HG03066 (cell line): ENCODE results near the gene CRK.
"Not testable (repeated sequence)": the region's sequence is repeated elsewhere in the genome, so short reads cannot be mapped to it uniquely, and the experiment has no call there.

ENCODE experiments used
- ATAC-seq: cut with Tn5 transposase; IDR thresholded peaks from one replicate; pipeline ENCODE4 v1.9.1; 2021; ENCODE audit warnings: low read depth; ENCODE audit not compliant: unreplicated experiment

CRK gene

DNA sequence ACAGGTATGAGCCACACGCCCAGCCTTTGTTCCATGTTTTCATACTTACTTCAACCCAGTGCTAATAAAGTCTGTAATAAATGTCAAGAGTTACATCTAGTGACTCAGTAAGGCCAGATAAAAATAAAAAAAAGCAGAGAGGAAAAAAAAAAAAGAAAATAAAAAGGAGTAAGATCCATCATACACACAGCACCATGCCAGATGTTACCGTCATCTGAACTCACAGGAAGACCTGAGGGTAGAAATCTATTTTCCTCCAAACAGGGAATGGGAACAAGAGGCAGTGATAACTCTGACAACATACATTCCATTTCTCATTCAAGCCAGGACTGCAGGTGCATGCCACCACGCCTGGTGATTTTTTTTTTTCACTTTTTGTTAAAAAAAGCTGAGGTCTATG, 20.7 kb downstream of the CRK start:
- ATAC-seq = no peak

DNA sequence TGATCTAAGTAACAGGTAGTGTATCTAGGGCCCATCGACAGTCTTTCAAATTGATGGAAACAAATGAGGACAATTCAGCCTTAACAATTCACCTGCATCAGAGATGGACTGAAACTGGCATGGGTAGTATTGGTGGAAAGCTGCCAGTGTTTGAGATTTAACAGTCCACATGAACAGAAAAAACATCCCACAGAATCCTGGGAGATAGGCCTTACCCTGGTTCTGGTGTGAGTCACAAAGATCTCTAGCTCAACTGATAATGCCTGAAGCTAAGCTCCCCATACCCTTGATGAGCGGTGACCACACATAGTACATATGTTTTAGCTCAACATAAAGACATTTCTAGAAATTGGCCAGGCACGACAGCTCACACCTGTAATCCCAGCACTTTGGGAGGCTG, 21.9 kb downstream of the CRK start:
- ATAC-seq = no peak

- no peak for ATAC-seq
Observed at GRCh38 chr17:1431631-1432104, 24.4 kb downstream of the CRK start.

- ATAC-seq = no peak
Observed at GRCh38 chr17:1423456-1424135, 32.4 kb downstream of the CRK start.

DNA sequence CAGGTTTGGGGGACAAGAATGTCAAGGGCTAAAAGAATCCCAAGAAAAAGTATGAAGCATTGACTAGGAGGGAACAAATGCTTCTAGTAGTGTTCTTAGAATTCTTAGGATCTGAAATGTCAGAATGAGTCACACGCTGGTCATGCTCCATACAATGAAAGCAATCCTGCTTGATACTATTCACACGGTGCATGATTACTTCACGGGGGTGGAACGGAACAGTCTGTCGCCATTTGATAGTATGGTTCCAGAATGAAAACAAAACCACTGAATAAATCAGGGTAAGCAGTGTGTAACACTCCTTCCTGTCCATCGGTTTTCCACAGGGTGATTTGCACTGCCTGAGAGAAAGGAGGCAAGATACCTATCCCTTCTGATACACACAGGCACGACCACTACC, 33.1 kb downstream of the CRK start:
- no peak for ATAC-seq

- no peak for ATAC-seq
Observed at GRCh38 chr17:1421470-1421869, 34.6 kb downstream of the CRK start.

DNA sequence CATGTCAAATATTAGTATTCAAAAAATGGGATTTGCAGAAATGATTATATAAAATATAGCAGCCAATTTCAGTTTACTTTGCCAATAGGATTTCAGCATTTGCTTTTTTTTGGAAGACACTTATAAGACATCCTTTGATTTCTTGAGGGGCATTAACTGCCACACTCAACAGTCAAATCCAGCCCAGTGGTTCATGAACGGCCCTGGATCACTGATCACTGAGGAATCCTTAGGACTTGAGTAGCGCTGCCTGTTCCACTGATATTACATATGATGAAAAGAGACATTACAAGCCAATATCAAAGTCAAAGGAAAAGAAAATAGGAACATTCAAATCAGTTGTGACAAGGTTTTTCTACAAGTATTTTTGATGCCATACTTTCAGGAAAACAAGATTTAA, 35.1 kb downstream of the CRK start:
- ATAC-seq = no peak

DNA sequence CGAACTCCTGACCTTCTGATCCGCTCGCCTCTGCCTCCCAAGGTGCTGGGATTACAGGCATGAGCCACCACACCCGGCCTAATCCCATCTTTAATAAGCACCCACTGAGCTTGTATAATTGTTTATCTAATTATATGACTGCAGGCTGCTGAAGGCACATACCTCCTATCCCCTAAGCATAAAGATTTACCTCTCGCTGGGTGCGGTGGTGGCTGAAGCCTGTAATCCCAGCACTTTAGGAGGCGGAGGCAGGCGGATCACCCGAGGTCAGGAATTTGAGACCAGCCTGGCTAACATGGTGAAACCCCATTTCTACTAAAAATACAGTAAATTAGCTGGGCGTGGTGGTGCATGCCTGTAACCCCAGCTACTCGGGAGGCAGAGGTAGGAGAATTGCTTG, 35.9 kb downstream of the CRK start:
- ATAC-seq = no peak

GRCh38 chr17:1418476-1418875, 37.6 kb downstream of the CRK start:
- not testable (repeated sequence) for ATAC-seq

DNA sequence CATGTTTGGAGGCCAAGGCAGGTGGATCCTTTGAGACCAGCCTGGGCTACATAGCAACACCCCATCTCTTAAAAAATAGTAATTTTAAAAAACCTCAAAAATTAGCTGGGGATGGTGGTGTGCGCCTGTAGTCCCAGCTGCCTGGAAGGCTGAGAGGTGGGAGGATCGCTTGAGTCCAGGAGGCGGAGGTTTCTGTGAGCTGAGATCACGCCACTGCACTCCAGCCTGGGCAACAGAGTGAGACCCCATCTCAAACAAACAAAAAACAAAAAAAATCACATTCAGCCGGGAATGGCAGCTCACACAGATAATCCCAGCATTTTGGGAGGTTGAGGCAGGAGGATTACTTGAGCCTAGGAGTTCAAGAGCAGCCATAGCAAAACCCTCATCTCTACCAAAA, 39.6 kb downstream of the CRK start:
- ATAC-seq = no peak

DNA sequence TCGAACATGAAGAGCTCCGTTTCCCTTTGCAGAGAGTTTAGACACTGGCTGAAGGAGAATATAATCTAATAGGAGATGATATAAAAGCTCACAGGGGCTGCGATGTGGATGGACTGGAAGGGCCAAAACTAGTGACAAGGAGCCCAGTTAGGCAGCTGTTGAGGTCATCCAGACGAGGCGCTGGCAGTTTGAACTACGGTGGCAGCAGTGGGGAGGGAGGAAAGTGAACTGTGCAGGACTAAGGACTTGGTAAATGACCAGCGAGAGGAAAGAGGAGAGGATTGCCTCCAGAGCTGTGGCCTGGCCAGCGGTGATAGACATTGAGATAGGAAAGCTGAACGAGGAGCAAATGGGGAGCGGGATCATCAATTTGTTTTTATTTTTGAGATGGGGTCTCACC, 41.4 kb downstream of the CRK start:
- no peak for ATAC-seq

GRCh38 chr17:1414001-1414574, 41.9 kb downstream of the CRK start:
- ATAC-seq = no peak

DNA sequence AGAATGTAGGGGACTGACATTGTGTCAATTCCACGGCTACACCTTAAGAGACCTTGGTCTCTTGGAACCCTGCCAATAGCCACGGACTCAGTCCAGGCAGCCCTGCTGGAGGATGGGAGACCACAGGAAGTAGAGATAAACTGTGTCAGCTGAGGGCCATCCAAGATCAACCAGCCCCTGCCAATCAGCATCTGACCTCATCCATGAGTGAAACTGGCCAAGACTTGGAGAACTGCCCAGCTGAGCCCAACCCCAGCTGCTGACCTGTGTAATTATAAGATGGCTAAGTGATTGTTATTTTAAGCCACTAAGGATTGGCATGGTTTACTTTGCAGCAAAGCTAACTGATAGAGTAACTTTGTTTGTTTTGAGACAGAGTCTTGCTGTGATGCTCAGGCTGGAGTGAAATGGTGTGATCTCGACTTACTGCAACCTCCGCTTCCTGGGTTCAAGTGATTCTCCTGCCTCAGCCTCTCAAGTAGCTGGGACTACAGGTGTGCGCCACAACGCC, 42.7 kb downstream of the CRK start:
- no peak for ATAC-seq

DNA sequence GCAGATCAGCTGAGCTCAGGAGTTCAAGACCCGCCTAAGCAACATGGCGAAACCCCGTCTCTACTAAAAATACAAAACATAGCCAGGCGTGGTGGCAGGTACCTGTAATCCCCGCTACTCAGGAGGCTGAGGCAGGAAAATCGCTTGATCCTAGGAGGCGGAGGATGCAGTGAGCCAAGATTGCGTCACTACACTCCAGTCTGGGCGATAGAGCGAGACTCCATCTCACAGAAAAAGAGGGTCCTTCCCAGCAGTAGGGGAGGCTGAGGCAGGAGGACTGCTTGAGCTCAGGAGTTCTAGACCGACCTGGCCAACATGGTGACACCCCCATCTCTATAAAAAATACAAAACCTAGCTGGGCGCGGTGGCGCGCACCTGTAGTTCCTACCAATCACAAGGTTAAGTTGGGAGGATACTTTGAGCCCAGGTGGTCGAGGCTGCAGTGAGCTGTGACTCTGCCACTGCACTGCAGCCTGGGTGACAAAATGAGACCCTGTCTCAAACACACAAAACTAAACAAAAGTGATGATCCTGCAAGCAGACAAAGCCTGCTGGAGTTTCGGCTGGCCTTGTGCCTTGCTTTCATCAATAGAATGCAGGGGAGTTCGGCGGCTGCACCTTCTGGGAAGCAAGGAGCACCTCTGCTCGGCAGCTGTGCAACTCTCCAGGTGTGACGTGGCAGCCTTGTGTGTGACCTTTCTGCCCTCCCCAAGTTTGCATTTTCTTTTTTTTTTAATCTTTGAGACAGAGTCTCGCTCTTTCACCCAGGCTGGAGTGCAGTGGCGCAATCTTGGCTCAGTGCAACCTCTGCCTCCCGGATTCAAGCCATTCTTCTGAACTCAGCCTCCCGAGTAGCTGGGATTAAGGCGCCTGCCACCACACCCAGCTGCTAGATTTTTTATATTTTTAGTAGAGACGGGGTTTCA, 43.6 kb downstream of the CRK start:
- ATAC-seq = no peak

- ATAC-seq = no peak
Observed at GRCh38 chr17:1402262-1402586, 53.8 kb downstream of the CRK start.

DNA sequence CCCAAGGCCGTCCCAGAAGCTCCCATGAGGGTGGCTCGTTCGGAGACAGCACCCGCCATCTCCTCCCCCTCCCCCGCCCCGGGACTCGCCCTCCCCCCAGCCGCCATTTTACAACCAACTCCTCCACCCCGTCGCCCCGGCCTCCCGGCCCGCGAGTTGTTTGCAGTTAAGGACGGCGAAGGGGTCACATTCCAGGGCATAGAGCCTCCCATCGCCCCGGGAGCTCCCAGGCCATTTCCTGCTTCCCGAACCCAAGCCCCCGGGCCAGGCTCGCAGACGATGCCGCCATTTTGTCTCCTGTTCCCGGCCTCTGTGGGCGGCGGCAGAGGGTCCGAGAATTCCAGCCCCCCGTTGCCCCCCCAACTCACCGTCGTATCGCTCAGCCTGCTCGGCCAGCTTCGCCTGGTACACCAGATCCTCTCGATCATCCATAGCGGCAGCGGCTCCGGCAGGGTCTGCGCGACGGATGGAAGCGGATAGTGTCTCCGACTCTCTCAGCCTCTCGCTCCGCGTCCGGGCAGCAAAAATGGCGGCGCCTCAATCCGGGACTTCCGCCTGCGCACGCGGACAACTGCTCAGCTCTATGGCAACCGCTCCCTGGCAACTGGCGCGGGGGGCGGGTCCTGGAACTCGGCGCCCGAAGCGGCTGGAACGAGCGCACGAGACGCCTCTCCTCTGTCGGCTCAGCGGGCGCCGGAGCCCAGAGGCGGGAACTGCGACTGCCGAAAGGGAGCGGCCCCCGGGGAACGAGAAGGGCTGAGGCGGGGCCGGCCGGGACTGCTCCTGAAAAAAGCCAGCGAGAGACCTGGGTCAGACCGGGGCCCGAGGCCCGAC, 56.1 kb downstream of the CRK start, which contains the start of gene YWHAE:
TSS of gene YWHAE (minus strand) at position 544 of the 834 bp plus-strand sequence. CDS start at position 432, 112 bp downstream.
- peak; percentile 92 for ATAC-seq

- ATAC-seq = no peak
Observed at GRCh38 chr17:1398931-1399678, 56.9 kb downstream of the CRK start.

GRCh38 chr17:1398028-1398427, 58.0 kb downstream of the CRK start:
- no peak for ATAC-seq

GRCh38 chr17:1395876-1396665, 60.0 kb downstream of the CRK start:
- ATAC-seq = not testable (repeated sequence)
